SU-DHL-6 (cell line): ENCODE measurements around the gene CLK4.

Experiments used
- H2AFZ ChIP-seq: fragments of 200-600 bp; sonication (generic); 2 replicates; pipeline ENCODE4 v1.6.1; 2014; ENCODE audit warnings: low read depth, mild to moderate bottlenecking, moderate library complexity, mixed read lengths, antibody characterized with exemption, low read length; ENCODE audit not compliant: severe bottlenecking
- H3F3A ChIP-seq: fragments of 200-600 bp; shearing (Covaris generic); 2 replicates; pipeline ENCODE4 v1.6.0; 2016; ENCODE audit warnings: antibody characterized with exemption, mild to moderate bottlenecking; ENCODE audit not compliant: insufficient read depth
- H3K27ac ChIP-seq: fragments of 200-600 bp; sonication (generic); 2 replicates; pipeline ENCODE4 v1.5.1; 2016; ENCODE audit warnings: low read depth, mild to moderate bottlenecking, low read length, moderate library complexity, mixed read lengths
- H3K27me3 ChIP-seq: fragments of 200-600 bp; sonication (generic), shearing (Covaris generic); 2 replicates; pipeline ENCODE4 v1.6.0; 2014; ENCODE audit warnings: mild to moderate bottlenecking, low read length
- H3K36me3 ChIP-seq: fragments of 200-600 bp; sonication (generic); 2 replicates; pipeline ENCODE4 v1.6.1; 2014; ENCODE audit warnings: mild to moderate bottlenecking, low read length, mixed read lengths
- H3K4me2 ChIP-seq: fragments of 300-600, 200-600 bp; shearing (Covaris generic), sonication (generic); 2 replicates; pipeline ENCODE4 v1.6.0; 2014; ENCODE audit warnings: low read length, low read depth, mild to moderate bottlenecking; ENCODE audit not compliant: poor library complexity, severe bottlenecking
- H3K4me3 ChIP-seq: fragments of 200-600 bp; sonication (generic); 2 replicates; pipeline ENCODE4 v1.5.1; 2014; ENCODE audit warnings: antibody characterized with exemption, low read length, mild to moderate bottlenecking, mixed read lengths; ENCODE audit not compliant: insufficient read depth, poor library complexity, severe bottlenecking
- H3K79me2 ChIP-seq: fragments of 200-600 bp; sonication (generic); 2 replicates; pipeline ENCODE4 v1.6.1; 2014; ENCODE audit warnings: mild to moderate bottlenecking, low read length, moderate library complexity; ENCODE audit not compliant: insufficient read depth
- H3K9ac ChIP-seq: fragments of 200-600 bp; sonication (generic); 2 replicates; pipeline ENCODE4 v1.7.0; 2014; ENCODE audit warnings: mild to moderate bottlenecking, low read length
- H3K9me2 ChIP-seq: fragments of 200-600 bp; sonication (generic); replicated peaks from 2 replicates; pipeline ENCODE4 v1.6.1; 2014; ENCODE audit warnings: low read length; ENCODE audit not compliant: insufficient read depth
- H3K9me3 ChIP-seq: fragments of 200-600 bp; sonication (generic); 2 replicates; pipeline ENCODE4 v1.6.1; 2014; ENCODE audit warnings: low read length, mixed read lengths; ENCODE audit not compliant: insufficient read depth
- H4K20me1 ChIP-seq: fragments of 200-600 bp; sonication (generic); 2 replicates; pipeline ENCODE4 v1.6.1; 2014; ENCODE audit warnings: low read depth, mild to moderate bottlenecking, antibody characterized with exemption, low read length, moderate library complexity, mixed read lengths
- EZH2phosphoT487 ChIP-seq: fragments of 200-600 bp; sonication (generic), shearing (Covaris generic); conservative IDR thresholded peaks from 2 replicates; pipeline ENCODE4 v1.6.1; 2018; ENCODE audit warnings: mild to moderate bottlenecking, antibody characterized with exemption, low read length, moderate library complexity, mixed read lengths
- TF ChIP-seq, protein P1 (sequence below): fragments of 200-600 bp; sonication (generic); IDR thresholded peaks from one replicate; pipeline ENCODE4 v1.5.1; 2017; ENCODE audit warnings: antibody characterized with exemption, mild to moderate bottlenecking, low read length, moderate library complexity; ENCODE audit not compliant: insufficient read depth, poor library complexity, severe bottlenecking

CLK4 gene

DNA sequence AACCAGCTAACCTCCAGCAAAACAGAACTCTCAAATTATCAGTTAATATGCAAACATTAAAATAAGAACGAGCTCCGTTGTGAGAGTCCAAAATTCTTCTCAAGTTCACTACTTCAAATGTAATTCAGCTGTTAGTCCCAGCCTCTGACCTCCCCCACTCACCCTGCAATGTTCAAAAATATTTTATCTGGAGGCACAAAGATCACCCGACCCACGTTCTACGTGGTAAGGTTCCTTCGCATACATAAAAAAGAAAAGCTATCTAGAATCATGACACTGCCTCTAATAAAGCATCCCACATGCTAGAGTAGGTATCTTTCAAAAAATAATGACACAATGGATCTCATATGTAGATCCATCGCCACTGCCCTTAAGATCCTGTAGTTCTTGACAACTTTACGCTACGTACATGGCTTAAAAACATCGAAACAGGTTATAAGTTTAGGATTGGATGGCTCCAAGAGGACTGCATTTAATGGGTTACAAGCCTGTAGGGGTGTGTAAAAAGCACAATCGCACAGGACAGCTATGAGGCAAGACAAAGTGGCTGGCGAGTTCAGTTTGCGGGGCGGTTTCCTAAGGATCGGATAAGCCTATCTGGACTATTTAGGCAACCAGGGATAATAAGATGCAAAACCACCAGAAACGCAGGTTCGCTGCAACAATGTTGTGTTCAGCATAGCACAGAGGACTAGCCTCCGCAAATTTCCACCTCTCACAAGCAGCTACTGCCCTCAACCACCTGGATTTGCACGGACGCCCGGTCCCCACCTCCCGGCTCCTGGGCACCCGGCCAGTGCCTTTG, 969 bp downstream of the CLK4 start:
- Histone ChIP-seq H3K27me3 (no peaks in the 10 kb centered on the region), H3K79me2 (peaks cover 50% of the 10 kb centered on the region), H3K4me3 (peak overlapping the region; percentile 95), H3K36me3 (peaks cover 18% of the 10 kb centered on the region; the same call in 1 of the 2 replicates), H3K9ac (peak overlapping the region; percentile 97), H3K9me3 (no peaks in the 10 kb centered on the region), H2AFZ (peak overlapping the region; percentile 91), H3K4me2 (peak overlapping the region; percentile 70), H3K27ac (peak overlapping the region; percentile 66), H4K20me1 (0 out of 2 replicates have a peak, but pooled peaks cover 4% of the 10 kb centered on the region), H3K9me2 (no peaks in the 10 kb centered on the region), H3F3A (peaks cover 6% of the 10 kb centered on the region; the same call in 1 of the 2 replicates)
- TF ChIP-seq EZH2phosphoT487 = no peak
- TF ChIP-seq, protein P1, sequence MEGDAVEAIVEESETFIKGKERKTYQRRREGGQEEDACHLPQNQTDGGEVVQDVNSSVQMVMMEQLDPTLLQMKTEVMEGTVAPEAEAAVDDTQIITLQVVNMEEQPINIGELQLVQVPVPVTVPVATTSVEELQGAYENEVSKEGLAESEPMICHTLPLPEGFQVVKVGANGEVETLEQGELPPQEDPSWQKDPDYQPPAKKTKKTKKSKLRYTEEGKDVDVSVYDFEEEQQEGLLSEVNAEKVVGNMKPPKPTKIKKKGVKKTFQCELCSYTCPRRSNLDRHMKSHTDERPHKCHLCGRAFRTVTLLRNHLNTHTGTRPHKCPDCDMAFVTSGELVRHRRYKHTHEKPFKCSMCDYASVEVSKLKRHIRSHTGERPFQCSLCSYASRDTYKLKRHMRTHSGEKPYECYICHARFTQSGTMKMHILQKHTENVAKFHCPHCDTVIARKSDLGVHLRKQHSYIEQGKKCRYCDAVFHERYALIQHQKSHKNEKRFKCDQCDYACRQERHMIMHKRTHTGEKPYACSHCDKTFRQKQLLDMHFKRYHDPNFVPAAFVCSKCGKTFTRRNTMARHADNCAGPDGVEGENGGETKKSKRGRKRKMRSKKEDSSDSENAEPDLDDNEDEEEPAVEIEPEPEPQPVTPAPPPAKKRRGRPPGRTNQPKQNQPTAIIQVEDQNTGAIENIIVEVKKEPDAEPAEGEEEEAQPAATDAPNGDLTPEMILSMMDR = no peak

DNA sequence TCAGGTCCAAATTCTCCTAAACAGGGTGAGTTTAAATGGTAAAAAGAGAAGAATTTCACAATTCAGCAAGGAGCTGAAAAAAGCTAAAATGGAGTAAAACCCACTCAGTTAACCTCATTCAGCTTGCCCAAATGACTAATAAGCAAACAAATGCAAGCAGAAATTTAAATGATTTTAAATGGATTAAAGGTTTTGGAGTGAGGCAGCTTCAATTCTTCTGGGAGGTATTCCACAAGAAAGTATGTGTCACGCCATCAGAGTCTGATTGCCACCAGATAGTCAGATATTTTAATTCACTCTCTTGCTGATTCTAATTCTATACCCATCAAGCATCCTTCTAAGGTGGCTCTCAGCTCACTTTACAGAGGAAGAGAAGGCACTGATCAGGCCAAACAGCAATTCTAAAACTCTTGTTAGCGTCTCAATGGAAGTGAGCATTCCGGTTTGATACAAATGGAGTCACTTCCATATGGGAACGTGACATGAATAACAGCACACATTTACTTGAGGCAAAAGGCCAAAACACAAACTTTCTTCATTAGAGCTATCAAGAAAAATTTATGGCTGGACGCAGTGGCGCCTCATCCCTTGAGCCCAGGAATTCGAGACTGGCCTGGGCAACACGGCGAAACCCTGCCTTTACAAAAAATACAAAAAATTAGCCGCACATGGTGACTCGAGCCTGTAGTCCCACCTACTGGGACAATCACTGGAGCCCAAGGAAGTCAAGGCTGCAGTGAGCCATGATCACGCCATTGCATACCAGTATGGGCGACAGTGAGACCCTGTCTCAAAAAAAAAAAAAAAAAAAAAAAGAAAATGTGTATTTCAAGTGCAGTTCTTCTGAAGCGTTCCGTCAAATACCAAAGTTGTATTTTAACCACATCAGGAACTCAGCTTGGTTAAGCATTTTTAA, 2.0 kb downstream of the CLK4 start:
- H3K4me2 ChIP-seq = peak overlapping the region; percentile 70
- TF ChIP-seq, protein P1 = no peak
- no peak for TF ChIP-seq EZH2phosphoT487
- H3F3A ChIP-seq = peaks cover 6% of the 10 kb centered on the region; the same call in 1 of the 2 replicates
- H3K36me3 ChIP-seq = peaks cover 27% of the 10 kb centered on the region; the same call in 1 of the 2 replicates
- H3K9me3 ChIP-seq = no peaks in the 10 kb centered on the region
- no peaks in the 10 kb centered on the region for H3K27me3 ChIP-seq
- H4K20me1 ChIP-seq = 0 out of 2 replicates have a peak, but pooled peaks cover 4% of the 10 kb centered on the region
- no peak overlapping the region for H2AFZ ChIP-seq
- peaks cover 51% of the 10 kb centered on the region for H3K79me2 ChIP-seq
- H3K27ac ChIP-seq = no peak overlapping the region; the same call in 1 of the 2 replicates
- H3K4me3 ChIP-seq = peak overlapping the region; percentile 95
- H3K9ac ChIP-seq = peak overlapping the region; percentile 97
- no peaks in the 10 kb centered on the region for H3K9me2 ChIP-seq

DNA sequence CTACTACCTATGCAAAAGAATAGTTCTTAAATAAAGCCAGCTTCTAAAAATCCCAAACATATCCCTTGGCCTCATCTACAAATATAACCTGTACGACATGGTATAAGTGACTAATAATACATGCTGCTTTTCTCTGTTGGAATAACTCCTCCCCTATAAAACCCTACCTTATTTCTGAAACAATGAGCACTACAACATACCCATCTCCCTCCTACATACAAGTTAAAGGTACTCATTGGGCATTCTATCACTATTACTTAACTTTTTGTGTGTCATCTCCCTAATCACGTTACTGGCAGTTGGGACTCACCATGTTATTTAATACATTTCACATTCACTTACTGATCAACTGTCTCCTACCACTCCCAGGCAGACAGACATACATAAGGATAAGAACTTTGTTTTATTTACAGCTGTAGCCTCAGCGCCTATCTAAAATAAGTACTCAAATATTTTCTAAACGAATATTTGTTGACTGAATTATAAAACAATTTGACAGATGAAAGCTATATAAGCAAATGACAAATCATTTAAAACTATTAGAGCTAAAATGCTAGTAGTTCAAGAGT, 4.1 kb downstream of the CLK4 start:
- Histone ChIP-seq H3K27ac (no peak overlapping the region), H3K36me3 (peaks cover 41% of the 10 kb centered on the region; the same call in 1 of the 2 replicates), H3K79me2 (peaks cover 51% of the 10 kb centered on the region), H3K9me2 (no peaks in the 10 kb centered on the region), H3K9me3 (no peaks in the 10 kb centered on the region), H3K27me3 (no peaks in the 10 kb centered on the region), H2AFZ (no peak overlapping the region), H3K4me2 (no peak overlapping the region), H4K20me1 (0 out of 2 replicates have a peak, but pooled peaks cover 4% of the 10 kb centered on the region), H3K9ac (no peak overlapping the region), H3K4me3 (no peak overlapping the region), H3F3A (peaks cover 6% of the 10 kb centered on the region; the same call in 1 of the 2 replicates)
- TF ChIP-seq, protein P1 = no peak
- TF ChIP-seq EZH2phosphoT487 = no peak
